HL-60/S4 (cell line): Measurements from ENCODE around the gene NFKBIE.

Experiments used
- in situ Hi-C: fragments of 300-500 bp; cut with MboI; formaldehyde crosslinking; loops from 2 replicates; pipeline ENCODE4 v1.14.3; 2022; ENCODE audit warnings: low sequenced_read_pairs

NFKBIE gene

DNA sequence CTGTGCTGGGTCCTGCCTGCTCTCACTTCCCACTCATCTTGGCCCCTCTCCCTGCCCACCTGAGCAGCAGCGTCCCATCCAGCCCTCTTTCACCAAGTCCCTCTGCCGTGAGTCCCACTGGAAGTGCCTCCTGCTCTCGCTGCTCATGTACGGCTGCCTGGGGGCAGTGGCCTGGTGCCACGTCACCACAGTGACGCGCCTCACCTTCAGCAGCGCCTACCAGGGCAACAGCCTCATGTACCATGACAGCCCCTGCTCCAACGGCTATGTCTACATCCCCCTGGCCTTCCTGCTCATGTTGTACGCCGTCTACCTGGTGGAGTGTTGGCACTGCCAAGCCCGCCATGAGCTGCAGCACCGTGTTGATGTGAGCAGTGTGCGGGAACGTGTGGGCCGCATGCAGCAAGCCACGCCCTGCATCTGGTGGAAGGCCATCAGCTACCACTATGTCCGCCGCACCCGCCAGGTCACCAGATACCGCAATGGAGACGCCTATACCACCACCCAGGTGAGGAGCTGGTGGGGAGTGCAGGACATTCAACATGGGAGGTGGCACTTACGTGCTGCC is 7.7 kb upstream of the NFKBIE start:
- in situ Hi-C loops: no loop called here

- in situ Hi-C loops: no loop called here
Measured at GRCh38 chr6:44272529-44272928, 7.2 kb upstream of the NFKBIE start.

DNA sequence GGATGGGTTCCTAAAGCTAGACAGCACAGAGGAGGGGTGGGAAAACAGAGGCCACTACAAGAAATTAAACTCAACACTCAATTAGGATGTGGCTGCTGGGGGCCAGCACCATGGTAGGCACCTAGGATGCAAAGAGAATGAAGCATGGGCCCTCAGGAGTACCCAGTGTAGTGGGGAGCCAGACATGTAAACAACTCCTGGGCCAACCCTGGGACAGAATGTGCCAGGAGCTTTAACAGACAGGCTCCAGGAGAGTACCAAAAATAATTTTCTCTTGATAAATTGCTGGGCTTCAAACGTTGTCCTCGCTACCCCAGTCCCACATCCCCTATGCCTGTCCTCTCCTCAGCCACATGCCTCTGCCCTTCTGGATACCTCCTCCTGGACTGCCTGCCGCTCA is 6.6 kb upstream of the NFKBIE start:
- in situ Hi-C loops: no loop called here

DNA sequence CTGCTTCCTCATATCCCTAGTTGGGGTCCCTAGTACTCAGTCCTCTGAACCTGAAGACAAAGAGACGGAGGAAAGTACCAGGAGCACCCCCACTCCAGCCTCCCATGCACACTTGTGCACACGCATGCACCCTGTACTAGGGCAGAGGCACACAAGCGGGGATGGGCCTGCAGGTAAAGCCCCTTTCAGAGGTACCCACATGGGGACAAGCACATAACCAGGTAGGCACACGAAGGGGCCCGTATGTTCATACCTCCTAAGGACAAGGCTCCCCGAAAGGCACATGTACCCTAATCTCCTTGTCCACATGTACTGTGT is 6.0 kb upstream of the NFKBIE start:
- in situ Hi-C loops: no loop called here

DNA sequence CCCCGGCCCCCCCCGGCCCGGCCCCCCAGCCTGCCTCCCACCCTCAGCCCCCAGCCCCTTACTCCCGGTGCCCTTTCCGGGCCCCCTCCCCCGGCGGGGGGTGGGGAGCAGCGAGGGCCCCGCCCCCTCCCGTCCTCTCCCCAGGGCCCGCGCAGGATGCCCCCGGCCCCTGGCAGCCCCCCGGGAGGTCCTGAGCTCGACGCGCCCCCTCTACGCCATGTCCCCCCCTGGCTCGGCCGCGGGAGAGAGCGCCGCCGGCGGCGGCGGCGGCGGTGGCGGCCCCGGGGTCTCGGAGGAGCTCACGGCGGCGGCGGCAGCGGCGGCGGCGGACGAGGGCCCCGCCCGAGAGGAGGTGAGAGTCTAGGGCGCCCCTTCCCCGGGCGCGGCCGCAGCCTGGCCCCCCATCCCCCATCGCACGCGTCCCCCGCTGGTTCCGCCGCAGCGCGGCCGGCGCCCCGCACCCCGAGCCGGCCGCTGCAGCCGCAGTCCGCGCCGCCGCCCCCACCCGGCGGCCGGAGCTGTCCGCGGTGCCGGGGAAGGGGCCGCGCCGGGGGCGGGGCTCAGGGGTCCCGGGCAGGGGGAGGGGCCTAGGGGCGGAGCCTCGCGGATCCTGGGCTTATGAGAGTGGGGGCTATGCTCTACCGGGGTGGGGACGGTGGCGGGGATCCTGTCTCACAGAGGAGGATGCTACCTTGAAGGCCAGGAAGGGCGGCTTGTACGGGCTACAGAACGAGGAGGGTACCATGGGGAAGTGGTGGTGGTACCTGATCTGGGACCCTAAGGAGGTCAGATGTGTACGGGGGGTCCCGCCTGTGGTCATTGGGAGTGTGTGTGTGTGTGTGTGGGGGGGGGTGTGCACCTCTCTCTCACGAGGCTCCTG is 5.4 kb upstream of the NFKBIE start:
- in situ Hi-C loops: no loop called here

DNA sequence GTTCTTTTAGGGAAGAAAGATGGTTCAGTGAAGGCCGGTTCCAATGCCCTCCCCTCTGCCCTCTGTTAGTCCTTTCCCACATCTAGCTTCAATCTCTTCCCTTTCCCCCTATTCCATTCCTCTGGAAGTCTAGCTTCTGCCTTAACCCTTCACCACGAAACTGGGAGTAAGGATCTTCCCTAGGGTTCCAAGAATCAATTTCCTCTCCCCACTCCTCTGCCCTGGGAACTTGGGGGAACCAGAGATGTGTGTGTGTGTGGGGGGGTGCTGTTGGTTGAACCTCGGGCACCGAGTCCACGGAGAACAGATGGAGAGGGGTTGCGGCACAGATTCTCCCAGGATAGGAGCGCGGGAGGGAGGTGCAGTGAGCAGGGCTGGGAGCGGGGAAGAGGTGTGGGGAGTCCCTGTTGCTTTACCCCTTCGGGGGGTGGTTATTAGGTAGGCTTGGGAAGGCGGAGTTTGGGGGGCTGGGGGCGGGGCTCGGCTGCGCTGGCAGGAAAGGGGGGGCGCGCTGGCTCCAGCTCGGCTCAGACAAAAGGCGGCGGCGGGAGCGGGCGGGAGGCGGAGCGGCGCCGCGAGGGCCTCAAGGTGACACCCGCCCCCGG is 4.7 kb upstream of the NFKBIE start, which contains the start of gene TMEM151B:
TSS of gene TMEM151B (plus strand) at position 530 of the 605 bp plus-strand sequence. CDS start 293 bp downstream, outside the sequence.
- in situ Hi-C loops: no loop called here

DNA sequence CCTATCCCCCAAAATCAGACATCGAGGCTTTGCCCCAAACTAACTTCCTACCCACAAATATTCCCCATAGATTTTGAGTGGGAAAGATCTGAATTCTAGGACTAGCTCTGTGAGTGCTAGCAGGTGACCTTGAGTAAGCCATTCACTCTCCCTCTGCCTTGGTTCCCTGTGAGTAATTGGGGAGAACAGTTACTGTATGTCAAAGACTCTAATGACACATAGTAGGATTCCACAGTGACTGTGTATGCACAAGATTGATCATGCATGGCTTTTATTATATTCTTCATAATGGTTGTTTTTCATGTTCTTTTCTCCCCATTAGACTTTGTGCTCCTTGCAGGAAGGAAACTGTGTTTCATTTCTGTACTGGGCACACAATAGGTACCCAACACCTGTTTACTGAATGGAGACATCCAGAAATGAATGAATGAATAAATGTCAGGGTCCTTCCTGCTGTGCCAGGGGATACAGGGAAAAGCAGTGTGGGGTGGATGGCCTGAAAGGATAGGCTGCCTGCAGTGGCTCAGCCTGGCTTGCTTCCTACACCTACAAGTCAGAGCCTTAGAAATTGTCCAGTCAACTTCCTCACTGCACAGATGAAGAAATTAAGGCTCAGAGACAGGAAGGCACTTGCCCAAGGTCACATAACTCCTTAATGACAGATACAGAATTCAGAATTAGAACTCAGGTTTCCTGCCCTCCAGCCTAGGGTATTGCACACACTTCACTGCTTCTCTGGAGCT is 4.0 kb upstream of the NFKBIE start:
- in situ Hi-C loops: no loop called here

- in situ Hi-C loops: no loop called here
Measured at GRCh38 chr6:44268095-44268628, 2.8 kb upstream of the NFKBIE start.

GRCh38 chr6:44267252-44267651 is 1.9 kb upstream of the NFKBIE start:
- in situ Hi-C loops: no loop called here

DNA sequence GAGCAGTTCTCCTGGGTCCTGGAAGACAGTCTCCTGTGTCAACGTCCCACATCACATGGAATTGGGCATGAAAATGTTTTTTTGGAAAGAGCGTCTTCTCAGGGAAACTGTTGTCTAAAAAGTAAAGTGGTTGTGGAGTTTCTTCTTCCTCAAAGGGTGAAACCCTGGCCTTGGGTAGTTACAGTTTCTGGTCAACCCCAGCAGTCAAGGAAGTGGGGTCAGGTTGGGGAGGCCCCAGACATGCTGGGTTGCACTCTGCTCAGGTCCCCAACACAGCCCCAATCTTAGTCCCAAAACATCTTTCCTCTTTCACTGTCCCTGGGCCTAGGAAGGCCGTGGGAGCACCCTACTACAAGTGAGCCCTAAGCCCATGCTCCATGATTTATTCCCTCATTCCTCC is 996 bp upstream of the NFKBIE start:
- in situ Hi-C loops: no loop called here

- in situ Hi-C loops: no loop called here
Measured at GRCh38 chr6:44265722-44266233, 427 bp upstream of the NFKBIE start.

- in situ Hi-C loops: no loop called here
Measured at GRCh38 chr6:44264154-44265006, 971 bp downstream of the NFKBIE start.

DNA sequence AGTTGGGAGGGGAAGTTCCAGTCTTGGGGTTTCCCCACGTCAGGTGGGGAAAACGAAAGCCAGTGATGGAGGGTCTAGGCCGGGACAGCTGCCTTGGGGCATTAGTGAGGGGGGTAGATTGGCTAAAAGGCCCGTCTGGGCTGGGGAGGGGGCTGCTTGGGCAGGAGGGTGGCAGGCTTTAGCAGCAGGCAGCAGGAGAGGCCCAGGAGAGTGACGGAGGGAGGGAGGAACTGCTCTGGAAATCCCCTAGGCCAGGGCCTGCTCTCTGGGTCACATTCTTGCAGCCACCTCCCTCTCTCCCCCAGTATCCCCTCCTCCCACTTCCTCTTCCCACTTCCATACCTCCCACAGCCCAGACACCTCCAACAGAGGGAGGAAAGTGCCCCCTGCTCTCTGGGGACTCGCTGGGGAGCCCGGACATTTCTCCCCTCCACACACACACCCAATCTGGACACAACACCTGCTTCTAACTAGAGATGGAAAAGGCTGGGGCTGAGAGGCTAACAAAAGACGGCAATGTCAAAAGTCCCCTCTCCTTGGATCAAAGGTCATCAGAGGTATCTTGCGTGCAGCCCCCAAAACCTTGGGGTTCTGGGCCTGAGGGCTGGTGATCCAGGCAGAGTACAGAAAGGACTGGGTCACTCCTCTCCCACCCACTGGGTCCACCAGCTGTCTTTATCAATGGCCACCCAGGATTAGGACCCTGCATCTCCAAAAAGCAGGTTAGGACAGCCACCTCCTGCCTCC is 1.8 kb downstream of the NFKBIE start:
- in situ Hi-C loops: no loop called here

DNA sequence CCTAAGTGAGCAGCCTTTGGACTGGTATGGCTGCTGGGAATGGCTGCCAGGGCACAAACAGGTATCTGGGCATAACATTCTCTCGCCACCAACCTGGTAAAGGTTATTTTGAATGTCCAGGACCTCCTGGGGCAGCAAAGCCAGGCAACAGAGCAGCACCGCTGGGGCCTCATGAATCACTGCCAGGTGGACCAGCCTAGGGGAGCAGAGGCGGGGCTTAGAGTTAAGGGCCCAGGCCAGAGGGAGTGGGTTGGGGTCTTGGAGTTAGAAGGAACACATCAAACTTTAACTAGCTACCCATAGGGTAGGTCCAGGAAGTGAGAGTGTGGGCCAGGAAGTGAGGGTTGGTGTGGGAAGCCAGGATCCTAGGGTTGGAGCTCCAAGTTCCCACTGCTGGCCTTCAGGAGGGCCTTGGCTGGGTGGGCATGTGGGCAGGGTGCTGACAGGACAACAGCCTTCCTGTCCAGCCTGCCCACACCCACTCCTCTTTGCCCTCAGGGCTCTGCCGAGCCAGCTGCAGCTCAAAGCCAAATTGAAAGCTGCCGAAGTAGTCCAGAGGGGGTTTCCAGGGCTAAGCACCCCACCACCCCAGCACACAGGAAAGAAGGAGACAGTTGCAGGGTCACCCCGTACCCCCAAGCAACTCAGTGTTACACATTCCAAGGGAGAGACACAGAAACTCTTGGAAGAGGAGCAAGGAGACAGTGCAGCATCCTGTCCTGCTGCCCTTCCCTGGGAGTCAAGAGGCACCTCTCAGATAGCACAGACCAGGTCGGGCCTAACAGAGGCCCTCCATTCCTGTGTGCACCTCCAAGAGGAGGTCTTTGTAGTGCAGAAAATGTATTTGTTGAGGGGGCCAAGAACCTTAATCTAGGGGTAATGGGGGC is 2.6 kb downstream of the NFKBIE start:
- in situ Hi-C loops: no loop called here

GRCh38 chr6:44261581-44261980 is 3.8 kb downstream of the NFKBIE start:
- in situ Hi-C loops: no loop called here

- in situ Hi-C loops: no loop called here
Measured at GRCh38 chr6:44260451-44261297, 4.7 kb downstream of the NFKBIE start.

DNA sequence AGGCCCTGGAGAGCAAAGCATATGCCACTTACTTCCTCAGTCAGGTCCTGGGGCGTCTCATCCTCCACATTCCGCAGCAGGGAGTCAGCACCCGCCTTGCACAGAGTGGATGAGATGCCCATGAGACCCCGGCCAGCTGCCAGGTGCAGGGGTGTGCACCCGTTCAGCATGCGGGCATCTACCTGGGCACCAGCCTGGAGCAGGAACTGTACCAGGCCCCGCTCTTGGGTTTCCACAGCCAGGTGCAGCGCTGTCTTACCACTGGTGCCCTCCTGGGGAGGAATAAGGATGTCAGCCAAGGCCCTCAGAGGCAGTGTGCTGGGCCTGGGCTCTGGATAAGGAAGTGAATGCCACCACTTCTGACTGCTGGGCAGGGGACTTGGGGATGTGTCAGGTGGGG is 5.3 kb downstream of the NFKBIE start:
- in situ Hi-C loops: no loop called here
